ENCODE results near the gene PREX1.
A peak's percentile ranks its signal among the peaks of the same experiment; 100 is the strongest.

Gene PREX1

DNA sequence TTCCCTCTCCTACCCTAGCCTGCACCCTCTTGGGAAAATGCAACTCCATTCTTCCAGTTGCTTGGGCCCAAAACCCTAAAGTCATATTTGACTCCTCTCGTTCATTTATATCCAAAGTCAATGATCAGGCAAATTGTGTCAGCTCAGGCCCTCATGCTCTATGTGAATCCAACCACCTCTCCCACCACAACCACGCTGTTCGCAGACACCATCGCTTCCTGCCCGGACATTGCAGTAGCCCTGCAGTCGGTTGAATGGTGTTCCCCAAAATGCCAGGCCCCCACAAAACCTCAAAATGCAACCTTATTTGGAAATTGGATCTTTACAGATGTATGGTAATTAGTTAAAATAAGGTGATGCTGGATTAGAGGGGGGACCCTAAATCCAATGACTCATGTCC is 98.3 kb downstream of the PREX1 start:
- DNase-seq: no peak

DNA sequence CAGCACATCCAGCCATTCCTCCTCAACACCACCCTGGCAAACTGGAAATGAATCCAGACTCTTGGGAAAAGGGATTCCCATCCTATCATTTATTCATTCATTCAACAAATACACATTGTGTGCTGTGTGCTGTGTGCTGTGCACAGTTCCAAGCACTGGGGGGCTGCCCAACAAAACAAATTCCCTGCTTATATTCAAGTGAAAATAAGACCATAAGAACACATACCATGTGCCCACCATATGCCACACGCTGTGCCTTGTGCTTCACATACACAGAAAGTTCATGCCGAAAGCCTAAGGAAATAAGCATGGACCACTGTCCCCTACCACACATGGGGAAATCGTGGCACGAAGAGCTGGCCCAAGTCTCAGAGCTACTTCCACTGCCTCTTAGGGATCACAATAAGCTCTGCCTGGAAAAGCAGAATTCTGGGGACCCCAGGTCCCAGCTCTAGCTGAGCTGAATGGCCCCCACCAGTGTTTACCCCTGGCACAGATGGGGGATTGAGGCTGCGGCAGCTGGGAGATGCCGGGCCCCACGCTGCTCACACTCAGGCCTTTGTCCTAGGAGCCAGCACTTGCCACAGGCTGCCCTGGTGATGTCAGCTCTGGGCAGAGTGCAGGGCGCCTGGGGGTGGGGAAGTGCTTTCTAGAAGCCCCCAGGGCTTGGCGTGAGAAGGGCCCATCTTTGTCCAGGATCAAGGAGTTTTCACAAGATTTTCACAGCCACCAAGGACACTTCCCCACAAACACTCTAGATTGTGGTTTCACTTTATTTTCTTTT is 99.6 kb downstream of the PREX1 start:
- DNase-seq: no peak

DNA sequence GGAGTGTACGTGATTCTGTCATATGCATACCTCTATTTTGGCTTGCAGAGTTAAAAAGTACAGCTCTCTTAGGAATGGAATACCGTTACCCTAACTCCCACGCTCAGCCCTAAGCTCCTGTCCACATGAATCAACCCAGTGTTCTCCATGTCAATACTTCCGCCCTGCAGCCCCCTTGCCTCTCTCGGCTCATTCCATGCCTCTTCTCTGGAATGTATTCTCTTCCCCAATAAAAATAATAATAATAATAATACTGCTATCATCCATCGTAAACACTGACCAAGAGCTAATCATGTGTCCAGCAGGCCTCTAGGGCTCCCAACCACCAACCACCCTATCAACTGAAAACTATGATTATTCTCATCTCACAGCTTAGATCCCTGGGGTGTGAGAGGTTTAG is 100.6 kb downstream of the PREX1 start:
- DNase-seq: no peak

DNA sequence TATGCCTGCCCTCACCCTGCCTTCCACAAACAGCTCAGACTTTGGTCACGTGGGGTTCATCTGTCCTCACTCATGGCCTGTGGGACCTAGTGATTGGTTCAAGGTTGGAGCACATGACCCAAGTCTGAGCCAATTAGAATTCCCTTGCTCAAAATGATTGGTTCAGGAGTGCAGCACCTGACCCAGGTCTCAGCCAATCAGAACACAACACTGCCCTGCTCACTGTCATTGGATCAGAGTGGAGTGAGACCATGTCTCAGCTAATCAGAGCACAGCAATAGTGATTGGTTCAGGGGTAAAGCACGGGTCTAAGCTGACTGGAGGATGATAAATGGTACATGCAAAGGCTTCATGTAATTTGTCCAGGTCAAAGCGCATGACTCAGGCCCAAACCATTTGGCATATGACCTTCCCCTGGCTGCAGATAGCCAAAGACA is 102.2 kb downstream of the PREX1 start:
- no peak for DNase-seq

DNA sequence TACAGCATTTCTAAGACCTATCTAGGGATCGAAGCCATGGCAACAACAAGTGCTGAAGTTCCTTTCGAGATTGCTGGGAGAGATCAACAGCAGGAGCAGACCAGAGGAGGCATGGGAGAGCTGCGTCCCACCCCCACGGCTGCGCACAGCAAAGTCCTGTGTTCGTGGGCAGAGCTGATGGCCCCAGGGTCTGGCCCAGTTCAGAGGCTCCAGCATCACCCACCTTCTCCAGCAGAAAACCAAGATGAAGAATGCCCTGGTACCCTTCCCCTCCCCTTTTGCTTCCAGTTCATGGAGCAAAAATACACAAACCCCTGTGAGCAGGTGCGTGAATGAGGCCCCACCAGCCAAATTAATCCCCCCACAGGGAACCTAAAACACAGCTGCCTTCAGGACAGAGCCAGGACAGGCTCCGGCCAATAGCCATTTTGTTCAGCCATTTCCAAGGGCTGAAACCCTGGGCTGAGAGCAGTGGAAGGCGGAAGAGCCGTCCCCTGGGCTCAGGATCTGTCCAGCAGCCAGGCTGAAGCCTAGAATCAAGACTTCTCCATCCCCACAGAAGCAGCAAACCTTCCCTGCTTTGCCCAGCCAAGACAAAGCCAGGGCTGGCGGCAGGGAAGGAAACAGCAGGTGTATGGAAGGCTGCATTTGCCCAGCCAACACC is 102.8 kb downstream of the PREX1 start:
- DNase-seq: no peak

DNA sequence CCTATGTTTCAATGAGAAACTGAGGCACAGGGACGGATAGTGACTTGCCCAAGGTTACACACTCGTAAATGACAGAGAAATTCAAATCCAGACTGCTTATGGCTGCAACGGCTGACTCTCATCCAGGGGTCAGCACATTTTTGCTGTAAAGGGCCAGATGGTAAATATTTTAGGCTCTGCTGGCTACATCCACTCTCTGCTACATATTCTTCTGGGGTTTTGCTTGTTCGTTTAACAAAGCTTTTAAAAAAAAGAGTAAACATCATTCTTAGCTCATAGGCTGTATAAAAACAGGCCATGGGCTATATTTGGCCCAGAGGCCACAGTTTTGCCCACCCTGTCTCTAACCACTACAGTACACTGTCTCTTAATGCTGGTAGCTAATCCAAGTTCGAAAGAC is 103.4 kb downstream of the PREX1 start:
- DNase-seq: no peak

DNA sequence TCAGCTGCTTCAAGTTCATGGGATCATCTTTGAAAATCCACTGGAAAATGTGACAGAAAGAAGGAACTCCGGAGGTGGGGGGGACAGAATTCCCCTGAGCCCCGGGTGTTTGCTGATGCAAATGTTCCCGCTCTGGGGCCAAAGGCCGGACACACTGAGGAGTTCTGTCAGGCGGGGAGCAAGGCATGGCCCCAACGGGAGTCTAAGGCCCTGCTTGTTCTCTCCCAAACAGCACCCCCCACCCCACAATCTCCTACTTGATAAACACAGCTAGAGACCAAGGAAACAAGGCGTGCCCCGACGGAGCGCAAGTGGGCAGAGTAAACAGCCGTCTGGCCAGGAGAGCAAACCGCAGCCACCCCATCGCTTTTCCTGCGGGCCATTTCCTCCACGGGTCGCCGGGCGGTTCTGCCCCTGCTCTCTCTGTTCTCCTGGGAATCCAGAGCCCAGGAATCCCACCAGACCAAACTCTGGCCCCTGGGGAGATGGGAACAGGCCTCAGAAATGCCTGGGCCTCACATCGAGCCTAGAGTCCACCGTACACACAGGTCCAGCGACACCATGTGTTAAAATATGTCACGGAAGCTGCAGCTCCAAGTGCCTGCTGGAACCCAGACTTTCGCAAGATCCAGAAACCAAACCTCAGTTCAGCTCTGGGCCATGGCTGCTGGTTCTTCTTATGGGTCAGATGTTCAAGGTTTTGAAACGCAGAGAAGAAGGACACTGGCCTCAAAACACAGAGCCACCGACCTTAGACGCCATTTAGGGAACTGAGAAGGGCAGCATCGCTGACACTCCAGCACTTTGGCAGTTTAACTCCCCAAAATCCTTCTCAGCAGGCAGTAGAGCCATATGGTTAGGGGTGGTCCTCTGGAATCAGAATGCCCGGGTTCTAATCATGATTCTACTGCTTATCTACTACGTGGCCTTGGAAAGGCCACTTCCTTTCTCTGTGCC is 104.2 kb downstream of the PREX1 start:
- peak; percentile 34 for DNase-seq

DNA sequence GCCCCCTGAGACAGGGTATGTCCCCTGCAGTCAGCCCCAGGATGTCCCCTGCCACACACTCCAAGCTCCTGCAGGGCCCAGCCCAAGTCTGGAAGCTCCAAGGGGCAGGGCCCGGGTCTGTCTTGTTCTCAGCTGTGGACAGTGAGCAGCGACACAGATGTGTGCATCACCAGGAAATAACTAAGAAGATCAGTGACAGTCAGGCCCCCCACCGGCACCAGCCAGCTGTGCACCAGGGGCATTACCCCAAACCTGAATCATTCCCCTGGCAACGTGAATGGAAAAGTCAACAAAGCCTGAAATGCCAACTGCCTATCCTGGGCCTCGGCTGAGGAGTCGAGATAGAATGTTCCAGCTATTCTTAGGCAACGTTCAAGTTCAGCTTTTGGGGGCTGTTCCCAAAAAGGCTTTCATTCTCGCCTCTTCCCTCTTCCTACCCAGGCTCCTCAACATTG is 105.0 kb downstream of the PREX1 start:
- peak; percentile 54 for DNase-seq

DNA sequence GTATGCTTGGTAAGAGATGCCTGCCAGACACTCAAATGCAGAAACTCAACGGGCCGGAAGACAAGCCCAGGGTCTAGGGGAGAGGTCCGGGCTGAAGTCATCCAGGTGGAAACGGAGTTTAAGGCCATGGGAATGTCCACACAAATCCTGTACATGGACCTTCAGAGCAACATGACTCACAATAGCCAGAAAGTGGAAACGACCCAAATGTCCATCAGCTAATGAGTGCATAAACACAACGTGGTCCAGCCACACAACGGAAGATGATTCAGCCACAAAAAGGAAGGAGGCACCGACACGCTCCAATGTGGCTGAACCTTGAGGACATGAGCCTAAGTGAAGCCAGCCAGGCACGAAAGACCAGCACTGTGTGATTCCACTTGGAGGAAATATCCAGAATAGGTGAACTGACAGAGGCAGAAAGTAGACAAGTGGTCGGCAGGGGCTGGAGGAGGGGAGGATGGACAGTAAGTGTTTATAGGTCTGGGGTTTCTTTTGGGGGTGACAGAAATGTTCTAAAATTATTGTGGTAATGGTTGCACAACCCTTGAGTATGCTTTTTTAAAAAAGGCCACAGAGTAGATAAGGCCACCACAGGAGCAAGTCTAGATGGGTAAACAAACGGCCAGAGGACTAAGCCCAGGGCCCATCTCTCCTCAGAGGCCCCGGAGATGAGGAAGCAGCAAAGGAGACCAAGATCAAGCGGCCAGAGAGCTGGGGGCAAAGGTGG is 105.6 kb downstream of the PREX1 start:
- no peak for DNase-seq

DNA sequence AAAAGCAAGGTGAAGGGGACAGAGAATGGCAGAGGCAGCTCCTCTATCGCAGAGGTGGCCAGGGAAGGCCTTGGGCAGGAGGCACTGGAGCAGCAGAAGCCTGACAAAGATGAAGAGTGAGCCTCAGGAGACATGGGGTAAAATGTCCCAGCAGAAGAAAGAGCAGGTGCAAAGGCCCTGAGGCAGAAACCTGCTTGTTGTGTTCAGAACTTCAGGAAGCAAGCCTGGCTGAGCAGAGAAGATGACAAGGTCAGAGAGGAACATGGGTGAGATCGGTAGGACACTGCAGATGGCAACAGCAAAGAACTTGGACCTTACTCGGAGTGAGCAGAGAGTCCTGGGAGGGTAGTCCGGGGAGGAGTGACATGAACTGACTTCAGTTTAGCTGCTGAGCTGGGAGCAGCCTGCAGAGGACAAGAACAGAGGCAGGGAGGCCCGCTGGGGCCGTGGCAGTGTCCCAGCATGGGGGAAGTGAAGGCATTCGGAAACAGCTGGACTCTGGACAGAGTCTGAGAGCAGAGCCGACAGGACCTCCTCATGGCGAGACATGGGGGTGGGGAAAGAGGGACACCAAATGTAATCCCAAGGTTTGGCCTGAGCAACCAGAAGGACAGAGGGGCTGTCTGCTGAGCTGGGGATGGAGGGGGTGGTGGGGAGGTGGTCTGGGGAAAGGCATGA is 106.3 kb downstream of the PREX1 start:
- DNase-seq: no peak

DNA sequence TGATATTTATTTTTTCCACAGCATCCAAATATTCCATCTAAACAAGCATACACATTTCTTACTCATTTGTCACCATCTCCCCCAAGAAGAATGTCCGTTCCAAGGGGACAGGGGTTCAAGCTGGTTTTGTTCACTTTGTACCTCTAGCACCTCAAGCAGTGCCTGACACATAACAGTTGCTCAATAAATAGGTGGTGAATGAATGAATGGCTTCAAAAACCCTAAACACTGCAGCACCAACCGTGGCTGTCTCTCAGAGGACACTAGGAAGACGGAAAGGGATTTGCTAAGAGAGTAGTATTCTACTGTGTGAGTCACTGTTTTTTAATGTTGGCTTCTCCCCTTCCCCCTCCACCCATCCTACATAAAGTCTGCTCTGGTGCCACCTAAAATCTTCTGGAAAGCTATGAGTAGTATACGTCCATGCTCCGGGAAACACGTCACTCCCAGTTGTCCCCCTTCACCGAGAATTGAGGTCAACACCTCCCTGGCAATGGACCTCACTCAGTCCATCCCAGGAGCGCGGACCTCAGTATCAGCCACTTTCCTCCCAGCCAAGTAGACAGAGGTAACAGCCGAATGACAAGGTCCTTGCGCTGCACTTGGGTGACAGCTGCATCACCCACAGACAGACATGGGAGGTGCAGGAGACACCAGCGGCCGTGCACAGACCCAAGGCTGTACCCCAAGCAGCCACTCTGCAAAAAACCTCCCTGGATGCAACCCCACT is 107.4 kb downstream of the PREX1 start:
- no peak for DNase-seq

DNA sequence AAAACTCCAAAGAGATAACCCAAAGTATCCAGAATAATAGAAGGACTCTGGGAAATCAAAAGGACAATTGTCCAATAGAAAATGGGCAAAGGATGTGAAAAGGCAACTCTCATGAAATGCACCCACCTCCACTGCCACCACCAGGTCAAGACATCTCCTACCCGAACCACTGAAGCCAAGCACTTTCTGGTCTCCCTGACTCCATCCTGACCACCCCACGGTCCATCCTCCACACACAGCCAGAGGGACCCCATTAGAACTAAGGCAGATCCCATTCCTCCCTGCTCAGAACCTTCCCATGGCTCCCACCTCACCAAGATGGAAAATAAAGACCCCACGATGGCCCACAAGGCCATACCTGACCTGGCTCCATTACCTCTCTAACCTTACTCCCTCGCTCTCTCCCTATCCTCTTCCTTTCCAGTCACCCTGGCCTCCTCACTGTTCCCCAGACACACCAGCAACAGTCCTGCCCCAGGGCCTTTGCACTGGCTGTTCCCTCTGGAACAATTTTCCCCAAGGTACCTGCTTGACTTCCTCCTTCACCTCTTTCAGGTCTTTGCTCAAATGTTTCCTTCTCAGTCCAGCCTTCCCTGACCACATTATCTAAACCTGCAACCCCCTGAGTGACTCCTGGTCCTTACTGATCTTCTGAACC is 108.1 kb downstream of the PREX1 start:
- no peak for DNase-seq

DNA sequence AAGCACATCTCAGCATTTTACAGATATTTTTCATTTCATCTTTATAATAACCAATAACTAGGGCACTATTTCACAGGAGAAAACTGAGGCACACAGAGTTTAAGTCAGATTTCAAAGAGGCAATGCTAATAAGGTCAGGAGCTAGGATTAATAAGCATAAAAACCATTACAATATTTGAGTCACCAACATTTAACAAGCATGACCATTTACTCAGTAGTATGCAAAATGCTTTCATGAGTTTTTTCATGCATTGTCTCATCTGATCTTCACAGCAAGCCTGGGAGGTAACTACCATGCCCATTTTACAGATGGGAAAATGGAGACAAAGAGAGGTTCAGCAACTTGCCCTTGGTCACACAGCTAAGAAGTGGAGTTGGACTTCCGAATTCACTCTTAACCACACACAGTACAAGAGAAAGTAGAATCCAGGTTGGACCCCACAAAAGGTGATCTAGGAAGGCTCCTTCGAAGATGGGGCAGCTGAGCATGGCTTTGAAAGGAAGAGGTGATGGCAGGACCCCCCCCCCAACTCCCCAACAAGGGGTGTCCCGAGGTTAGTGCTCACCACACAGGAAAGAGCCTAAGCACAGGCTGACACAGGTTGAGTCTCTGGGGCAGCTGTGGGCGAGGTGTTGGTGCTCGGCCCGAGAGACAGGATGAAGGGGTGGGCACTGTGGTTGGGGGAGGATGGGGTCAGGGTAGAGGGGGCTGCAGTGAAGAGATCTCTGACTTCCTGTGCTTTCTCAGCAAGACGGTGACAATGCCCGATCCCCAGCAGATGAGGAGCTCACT is 108.8 kb downstream of the PREX1 start:
- no peak for DNase-seq

DNA sequence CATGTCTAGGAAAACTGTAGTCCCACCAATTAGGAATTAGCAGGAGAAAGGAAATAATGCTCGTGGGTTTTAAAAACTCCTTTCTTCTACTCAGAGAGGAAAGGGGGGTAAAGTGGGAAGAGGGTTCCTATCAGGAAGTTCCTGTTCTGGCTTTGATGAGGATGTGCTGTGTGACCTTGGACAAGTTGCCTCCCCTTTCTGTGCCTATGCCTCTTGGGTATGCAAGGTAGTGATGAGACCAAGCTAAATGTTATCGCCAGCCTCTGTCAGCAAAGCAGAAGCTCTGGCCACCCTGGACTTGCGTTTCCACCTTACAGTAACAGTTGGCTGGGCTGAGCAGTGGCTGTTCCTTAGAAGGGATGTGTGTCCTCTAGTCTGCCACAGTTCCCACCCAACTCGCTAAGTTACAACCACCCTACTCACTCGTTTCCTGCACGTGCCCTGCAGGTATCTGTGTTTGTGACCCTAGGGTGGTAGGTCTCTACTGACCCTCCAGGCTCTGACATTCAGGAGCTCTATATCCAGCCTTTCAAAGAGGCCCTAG is 110.0 kb downstream of the PREX1 start:
- no peak for DNase-seq

DNA sequence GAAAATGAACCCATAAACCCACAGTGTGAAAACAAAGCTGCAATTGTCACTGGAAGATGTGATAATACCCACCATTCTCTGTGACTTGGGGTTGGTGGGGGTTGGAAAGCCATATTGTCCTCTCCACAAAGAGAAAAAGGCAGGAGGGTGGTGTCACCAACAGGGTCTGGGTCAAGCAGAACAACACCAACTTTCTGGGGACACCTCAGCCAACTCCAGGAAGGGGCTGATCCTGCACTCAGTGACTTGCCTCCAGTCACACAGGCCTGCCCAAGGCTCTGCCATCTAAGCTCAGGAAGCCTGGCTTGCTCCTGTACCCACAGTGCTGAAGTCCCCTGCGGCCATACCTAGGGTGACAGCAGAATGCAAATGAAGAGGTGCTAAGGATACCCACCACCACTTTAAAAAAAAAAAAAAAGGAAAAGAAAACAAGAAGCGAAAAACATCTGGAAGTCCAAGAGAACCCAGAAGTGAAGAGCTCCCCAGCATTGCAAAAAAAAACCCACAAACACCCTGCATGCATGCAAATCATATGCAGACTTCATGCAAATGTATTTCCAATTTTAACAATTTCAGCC is 110.6 kb downstream of the PREX1 start:
- no peak for DNase-seq

DNA sequence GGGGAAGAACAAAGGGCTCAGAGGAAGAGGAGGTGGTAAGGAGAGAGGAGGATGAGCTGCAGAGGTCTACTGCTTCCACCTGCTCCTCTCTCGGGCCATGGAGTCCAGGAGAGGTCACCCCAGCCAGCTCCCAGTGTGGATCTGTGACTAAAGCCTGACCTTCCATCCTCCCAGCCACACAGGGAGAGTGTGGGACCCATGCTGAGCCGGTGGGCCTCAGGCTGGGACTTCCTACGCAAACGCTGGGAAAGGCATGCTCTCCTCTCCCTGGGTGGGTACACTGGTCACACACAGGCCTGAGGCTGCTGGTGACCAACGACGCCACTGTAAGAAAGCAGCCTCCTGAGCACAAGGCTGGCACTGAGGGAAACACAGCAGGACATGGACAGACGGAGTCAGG is 111.3 kb downstream of the PREX1 start:
- no peak for DNase-seq

DNA sequence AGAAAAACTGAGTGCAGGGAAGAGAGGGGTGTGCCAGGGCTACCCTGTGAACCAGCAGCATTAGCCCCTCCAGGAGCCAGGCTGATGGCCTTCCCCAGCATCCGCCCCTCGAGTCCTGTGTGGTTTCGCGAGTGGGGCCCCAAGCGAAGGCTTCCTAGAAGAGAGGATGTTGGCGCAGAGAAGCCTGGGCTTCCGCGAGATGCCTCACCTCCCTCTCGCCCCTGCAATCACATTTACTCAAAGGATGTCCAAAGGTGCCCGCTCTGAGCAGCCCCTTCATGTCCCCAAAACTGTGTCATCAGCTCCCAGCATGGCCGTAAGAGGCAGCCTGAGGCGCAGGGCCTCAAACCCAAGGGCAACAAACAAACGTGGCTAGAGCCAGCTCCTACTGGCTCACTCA is 111.7 kb downstream of the PREX1 start:
- DNase-seq: no peak

DNA sequence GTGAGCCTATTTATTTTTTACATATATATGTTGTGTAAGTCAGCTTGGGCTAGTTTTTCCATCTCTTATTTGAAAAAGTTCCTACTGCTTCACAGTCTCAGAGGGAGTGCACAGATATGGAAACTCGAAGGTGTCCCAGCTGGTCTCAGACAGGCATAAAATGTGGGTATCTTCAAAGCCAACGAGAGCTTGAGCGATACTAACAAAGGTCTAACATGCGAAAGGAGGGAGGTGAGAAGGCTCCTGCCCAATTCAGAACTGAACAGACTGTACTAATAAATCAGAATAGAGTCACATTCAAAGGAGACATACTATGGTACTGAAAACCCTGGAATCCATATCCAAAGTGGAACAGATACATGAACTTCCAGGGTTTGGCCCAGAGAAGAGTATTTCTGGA is 113.0 kb downstream of the PREX1 start:
- no peak for DNase-seq
